Thyroid gland (tissue), 4 donors: ENCODE results near the gene TTLL7. TPM values are rescaled to one million over a fixed set of nuclear protein-coding genes. Genes with fewer than 3 reads are reported as not detected.

Experiments used
- DNase-seq, 2 donors: peaks; one replicate each; pipeline ENCODE4 v3.0.0-alpha.2; 2019
- H3K27ac ChIP-seq, 3 donors: fragments of 200-600 bp; sonication (generic); 1 replicate in 2 of 3; 2 replicates in 1 of 3; pipeline ENCODE4 v1.5.1; 2016 to 2019; ENCODE audit warnings: mild to moderate bottlenecking in 1 of 3, moderate library complexity in 1 of 3
- H3K27me3 ChIP-seq: fragments of 200-600 bp; sonication (generic); one replicate; pipeline ENCODE4 v1.5.1; 2019
- H3K36me3 ChIP-seq, 2 donors: fragments of 200-600 bp; sonication (generic); one replicate each; pipeline ENCODE4 v1.5.1; 2016 to 2019
- H3K4me1 ChIP-seq, 2 donors: fragments of 200-600 bp; sonication (generic); one replicate each; pipeline ENCODE4 v1.5.1; 2017 to 2019
- H3K4me3 ChIP-seq, 3 donors: fragments of 200-600 bp; sonication (generic); replicated peaks in 1 of 3; 1 replicate in 2 of 3; 2 replicates in 1 of 3; pipeline ENCODE4 v1.5.1; 2016; ENCODE audit warnings: mild to moderate bottlenecking in 1 of 3
- H3K9me3 ChIP-seq: fragments of 200-600 bp; sonication (generic); one replicate; pipeline ENCODE4 v1.5.1; 2017
- POLR2A ChIP-seq, 2 donors: fragments of 450-650 bp; IDR thresholded peaks; one replicate each; pipeline ENCODE4 v1.6.1; 2017; ENCODE audit warnings: antibody characterized with exemption in 2 of 2, mild to moderate bottlenecking in 2 of 2, moderate library complexity in 1 of 2
- WGBS, 2 donors: methylation state at CpG; one replicate each; pipeline ENCODE4 v1.1.5; 2017; 5-methylcytosine and 5-hydroxymethylcytosine counted together
- intact Hi-C: fragments of 100-400 bp; cut with DNase I; formaldehyde crosslinking; loops from one replicate; pipeline ENCODE4 v1.15.1; 2023
- total RNA-seq, 4 donors: library from RNA; depleted of rRNA; stranded (reverse); fragments of >200 nt; gene quantifications; one replicate each; pipeline ENCODE4 v1.2.3, GENCODE V29; 2016
- TF ChIP-seq, protein P1 (sequence below), 6 experiments: fragments of 200-600 bp in 3 of 6; fragments of 450-650 bp in 3 of 6; sonication (generic) in 3 of 6; IDR thresholded peaks; one replicate each; pipeline ENCODE4 v1.5.1; 2016 to 2019; ENCODE audit warnings: antibody characterized with exemption in 6 of 6, mild to moderate bottlenecking in 2 of 6, inconsistent platforms in 1 of 6, moderate library complexity in 1 of 6

The TTLL7 gene
- total RNA-seq, 4 donors from 2014 or later, result 7.8 to 22.7 (median 12.8) TPM

DNA sequence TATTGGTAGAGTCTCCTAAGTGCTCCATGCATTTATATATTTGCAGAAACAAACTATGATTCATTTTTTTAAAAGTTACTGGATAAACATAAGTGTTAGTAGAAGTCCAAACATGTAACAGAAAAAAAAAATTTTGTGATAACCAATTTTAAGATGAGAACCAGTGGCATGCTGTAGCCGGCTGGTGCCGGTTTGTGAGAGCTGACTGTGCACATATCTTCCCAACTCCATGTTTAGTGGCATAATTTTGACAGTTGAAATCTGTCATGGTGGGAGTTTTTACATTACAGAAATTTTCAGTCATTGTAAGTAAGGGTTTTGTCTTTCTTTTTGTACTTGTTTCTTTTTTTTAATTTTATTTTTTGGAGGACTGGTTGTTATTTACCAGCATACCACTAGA, 141.2 kb downstream of the TTLL7 start:
- Histone ChIP-seq H3K9me3 (no peaks in the 10 kb centered on the region), H3K27me3 (no peaks in the 10 kb centered on the region), H3K36me3 (no peaks in the 10 kb centered on the region), H3K4me1 (peaks cover 14 to 20% of the 10 kb centered on the region in 2 donors), H3K27ac (no peak overlapping the region), H3K4me3 (no peak overlapping the region)
- peak; percentile 7 to 16 for DNase-seq
- intact Hi-C loops, result no loop called here
- TF ChIP-seq, protein P1, sequence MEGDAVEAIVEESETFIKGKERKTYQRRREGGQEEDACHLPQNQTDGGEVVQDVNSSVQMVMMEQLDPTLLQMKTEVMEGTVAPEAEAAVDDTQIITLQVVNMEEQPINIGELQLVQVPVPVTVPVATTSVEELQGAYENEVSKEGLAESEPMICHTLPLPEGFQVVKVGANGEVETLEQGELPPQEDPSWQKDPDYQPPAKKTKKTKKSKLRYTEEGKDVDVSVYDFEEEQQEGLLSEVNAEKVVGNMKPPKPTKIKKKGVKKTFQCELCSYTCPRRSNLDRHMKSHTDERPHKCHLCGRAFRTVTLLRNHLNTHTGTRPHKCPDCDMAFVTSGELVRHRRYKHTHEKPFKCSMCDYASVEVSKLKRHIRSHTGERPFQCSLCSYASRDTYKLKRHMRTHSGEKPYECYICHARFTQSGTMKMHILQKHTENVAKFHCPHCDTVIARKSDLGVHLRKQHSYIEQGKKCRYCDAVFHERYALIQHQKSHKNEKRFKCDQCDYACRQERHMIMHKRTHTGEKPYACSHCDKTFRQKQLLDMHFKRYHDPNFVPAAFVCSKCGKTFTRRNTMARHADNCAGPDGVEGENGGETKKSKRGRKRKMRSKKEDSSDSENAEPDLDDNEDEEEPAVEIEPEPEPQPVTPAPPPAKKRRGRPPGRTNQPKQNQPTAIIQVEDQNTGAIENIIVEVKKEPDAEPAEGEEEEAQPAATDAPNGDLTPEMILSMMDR (IDR thresholded peaks at IDR 0.05), result no peak
- TF ChIP-seq POLR2A (IDR thresholded peaks at IDR 0.05), result no peak
- 89 to 94% methylated on average over 2 of the region's 2 CpGs for WGBS, 2 donors

DNA sequence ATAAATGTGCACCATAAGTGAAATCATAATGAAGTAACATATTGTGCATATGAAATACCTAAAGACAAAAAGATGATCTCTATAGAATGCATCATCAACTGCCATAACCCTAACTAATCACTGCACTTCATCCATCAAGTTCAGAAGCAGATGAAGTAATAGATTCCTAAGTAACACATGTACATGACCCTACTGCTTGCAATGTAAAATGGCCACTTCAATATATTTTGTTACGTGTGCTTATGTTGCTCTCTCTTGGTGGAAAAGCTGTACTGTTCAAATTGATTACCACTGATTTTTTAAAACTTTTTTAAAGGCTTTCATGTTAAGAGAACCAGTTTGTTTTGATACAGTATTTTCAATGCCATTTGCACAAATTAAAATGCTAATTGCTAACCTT, 141.8 kb downstream of the TTLL7 start:
- Histone ChIP-seq H3K27ac (no peak overlapping the region), H3K9me3 (no peaks in the 10 kb centered on the region), H3K27me3 (no peaks in the 10 kb centered on the region), H3K4me3 (no peak overlapping the region), H3K4me1 (peaks cover 14 to 20% of the 10 kb centered on the region in 2 donors), H3K36me3 (no peaks in the 10 kb centered on the region)
- DNase-seq, result no peak
- intact Hi-C loops, result no loop called here
- WGBS, 2 donors, result 75 to 78% methylated on average over 1 of the region's 1 CpG
- TF ChIP-seq, protein P1 (IDR thresholded peaks at IDR 0.05), result peak in 3 of 6 experiments; percentile 35 to 51 (median 47)
- TF ChIP-seq POLR2A (IDR thresholded peaks at IDR 0.05), result no peak

DNA sequence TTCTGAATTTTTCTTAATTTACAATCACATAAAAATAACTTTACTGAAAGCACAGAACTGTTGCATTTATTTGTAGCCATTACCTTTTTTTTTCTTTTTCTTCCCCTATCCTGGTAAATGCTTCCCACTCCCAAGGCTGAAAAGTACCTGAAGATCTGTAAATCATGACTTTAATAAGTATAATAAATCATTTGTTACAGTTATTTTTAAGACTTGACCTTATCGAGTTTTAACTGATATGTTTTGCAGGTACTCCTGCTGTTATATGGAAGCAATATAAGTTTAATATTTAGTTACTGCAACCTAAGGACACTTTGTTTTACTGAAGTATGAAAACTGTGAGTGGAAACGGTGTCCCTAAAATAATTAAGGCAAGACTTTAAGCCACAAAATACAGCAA, 142.6 kb downstream of the TTLL7 start:
- intact Hi-C loops, result no loop called here
- Histone ChIP-seq H3K36me3 (no peaks in the 10 kb centered on the region), H3K4me3 (no peak overlapping the region), H3K9me3 (no peaks in the 10 kb centered on the region), H3K27me3 (no peaks in the 10 kb centered on the region), H3K27ac (no peak overlapping the region), H3K4me1 (peaks cover 14 to 18% of the 10 kb centered on the region in 2 donors)
- no peak for DNase-seq
- TF ChIP-seq POLR2A (IDR thresholded peaks at IDR 0.05), result no peak
- TF ChIP-seq, protein P1 (IDR thresholded peaks at IDR 0.05), result no peak
- WGBS, 2 donors, result 88 to 93% methylated on average over 2 of the region's 2 CpGs

DNA sequence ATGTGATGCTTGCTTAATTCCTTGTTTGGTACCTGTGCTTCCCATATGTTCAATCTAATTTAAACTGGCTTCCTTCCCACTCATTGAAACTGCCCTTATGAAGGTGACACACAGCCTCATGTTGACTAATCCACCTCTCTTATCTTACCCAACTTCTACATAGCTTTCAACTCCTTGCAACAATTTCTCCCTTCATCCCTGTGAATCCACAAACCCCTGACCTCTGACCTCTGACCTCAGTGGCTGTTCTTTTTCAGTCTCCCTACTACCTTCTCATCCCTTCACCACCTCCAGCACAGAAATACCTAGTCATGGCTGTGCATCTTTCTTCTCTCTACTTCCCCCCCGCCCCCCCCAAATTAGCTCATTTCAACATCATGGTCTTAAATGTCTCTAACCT, 144.5 kb downstream of the TTLL7 start:
- 90 to 100% methylated on average over 1 of the region's 1 CpG for WGBS, 2 donors
- no peak for DNase-seq
- TF ChIP-seq POLR2A (IDR thresholded peaks at IDR 0.05), result no peak
- TF ChIP-seq, protein P1 (IDR thresholded peaks at IDR 0.05), result no peak
- intact Hi-C loops, result no loop called here
- Histone ChIP-seq H3K4me1 (peaks cover 12 to 14% of the 10 kb centered on the region in 2 donors), H3K27ac (no peak overlapping the region), H3K36me3 (no peaks in the 10 kb centered on the region), H3K4me3 (no peak overlapping the region), H3K9me3 (no peaks in the 10 kb centered on the region), H3K27me3 (no peaks in the 10 kb centered on the region)

DNA sequence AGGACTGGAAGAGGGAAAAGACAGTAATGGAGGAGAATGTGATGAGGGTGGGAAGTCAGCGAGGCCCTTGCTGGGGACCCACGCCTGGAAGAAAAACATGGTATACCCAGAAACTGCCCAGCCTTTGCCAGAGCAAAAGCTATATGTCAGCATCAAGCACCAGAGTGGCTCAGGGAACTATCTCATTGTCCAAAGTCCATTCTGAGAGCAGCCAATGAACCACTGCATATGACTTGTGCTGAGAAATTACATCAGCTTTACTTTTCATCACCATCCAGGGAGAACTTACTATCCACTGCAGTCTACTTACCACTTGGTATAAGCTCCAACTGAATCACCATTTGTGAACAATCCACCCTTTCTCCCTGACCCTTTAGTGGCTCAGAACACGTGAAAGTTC, 148.1 kb downstream of the TTLL7 start:
- no peak overlapping the region for H3K4me3 ChIP-seq
- H3K27me3 ChIP-seq, result no peaks in the 10 kb centered on the region
- no peaks in the 10 kb centered on the region for H3K4me1 ChIP-seq
- WGBS, 2 donors, result 94 to 95% methylated on average over 3 of the region's 3 CpGs
- H3K36me3 ChIP-seq, result no peaks in the 10 kb centered on the region
- H3K9me3 ChIP-seq, result no peaks in the 10 kb centered on the region
- no peak overlapping the region for H3K27ac ChIP-seq
- TF ChIP-seq, protein P1 (IDR thresholded peaks at IDR 0.05), result no peak
- TF ChIP-seq POLR2A (IDR thresholded peaks at IDR 0.05), result no peak
- DNase-seq, result no peak
- intact Hi-C loops, result no loop called here
